ENCODE measurements around the gene RAPGEF6.

- TF ChIP-seq CTCF (IDR thresholded peaks at IDR 0.05) (no peak), POLR2A (IDR thresholded peaks at IDR 0.05) (no peak), POLR2AphosphoS5 (IDR thresholded peaks at IDR 0.05) (no peak)
Measured at GRCh38 chr5:131677115-131677514, 42.1 kb upstream of the RAPGEF6 start.
